GM20000 (cell line): Measurements from ENCODE around the gene ZNF80.
"Not testable (repeated sequence)": the region's sequence is repeated elsewhere in the genome, so short reads cannot be mapped to it uniquely, and the experiment has no call there.

Experiments
- DNase-seq: peaks from one replicate; pipeline ENCODE4 v3.0.0; 2012; ENCODE audit warnings: low spot score
- TF ChIP-seq, protein P1 (sequence below): IDR thresholded peaks from 2 replicates; pipeline ENCODE4 v1.5.1; 2012; ENCODE audit warnings: mild to moderate bottlenecking, control low read depth; ENCODE audit errors: extremely low read depth, missing control alignments

Gene ZNF80

DNA sequence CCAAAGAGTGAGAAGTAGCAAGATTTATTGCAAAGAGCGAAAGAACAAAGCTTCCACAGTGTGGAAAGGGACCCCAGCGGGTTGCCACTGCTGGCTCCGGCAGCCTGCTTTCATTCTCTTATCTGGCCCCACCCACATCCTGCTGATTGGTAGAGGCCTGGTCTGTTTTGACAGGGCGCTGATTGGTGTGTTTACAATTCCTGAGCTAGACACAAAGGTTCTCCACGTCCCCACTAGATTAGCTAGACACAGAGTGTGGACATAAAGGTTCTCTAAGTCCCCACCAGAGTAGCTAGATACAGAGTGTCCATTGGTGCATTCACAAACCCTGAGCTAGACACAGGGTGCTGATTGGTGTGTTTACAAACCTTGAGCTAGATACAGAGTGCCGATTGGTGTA, at the start of gene ZNF80:
TSS of gene ZNF80 (minus strand) at position 101 of the 400 bp plus-strand sequence. CDS start 504 bp downstream, outside the sequence.
- not testable (repeated sequence) for DNase-seq

DNA sequence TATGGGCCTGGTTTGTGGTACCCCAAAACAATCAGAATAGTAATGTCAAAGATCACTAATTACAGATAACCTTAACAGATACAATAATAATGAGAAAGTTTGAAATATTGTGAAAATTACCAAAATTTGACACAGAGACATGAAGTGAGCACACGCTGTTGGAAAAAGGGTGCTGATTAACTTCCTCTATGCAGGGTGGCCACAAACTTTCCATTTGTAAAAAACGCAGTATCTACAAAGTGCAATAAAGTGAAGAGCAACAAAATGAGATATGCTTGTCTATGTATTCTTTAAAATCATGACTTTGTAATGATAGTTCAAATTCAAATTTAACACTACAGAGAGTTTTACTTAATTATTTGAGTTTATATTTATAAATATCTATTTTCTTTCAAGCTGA, 48.9 kb upstream of the ZNF80 start:
- TF ChIP-seq, protein P1, sequence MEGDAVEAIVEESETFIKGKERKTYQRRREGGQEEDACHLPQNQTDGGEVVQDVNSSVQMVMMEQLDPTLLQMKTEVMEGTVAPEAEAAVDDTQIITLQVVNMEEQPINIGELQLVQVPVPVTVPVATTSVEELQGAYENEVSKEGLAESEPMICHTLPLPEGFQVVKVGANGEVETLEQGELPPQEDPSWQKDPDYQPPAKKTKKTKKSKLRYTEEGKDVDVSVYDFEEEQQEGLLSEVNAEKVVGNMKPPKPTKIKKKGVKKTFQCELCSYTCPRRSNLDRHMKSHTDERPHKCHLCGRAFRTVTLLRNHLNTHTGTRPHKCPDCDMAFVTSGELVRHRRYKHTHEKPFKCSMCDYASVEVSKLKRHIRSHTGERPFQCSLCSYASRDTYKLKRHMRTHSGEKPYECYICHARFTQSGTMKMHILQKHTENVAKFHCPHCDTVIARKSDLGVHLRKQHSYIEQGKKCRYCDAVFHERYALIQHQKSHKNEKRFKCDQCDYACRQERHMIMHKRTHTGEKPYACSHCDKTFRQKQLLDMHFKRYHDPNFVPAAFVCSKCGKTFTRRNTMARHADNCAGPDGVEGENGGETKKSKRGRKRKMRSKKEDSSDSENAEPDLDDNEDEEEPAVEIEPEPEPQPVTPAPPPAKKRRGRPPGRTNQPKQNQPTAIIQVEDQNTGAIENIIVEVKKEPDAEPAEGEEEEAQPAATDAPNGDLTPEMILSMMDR = no peak
- DNase-seq = no peak

DNA sequence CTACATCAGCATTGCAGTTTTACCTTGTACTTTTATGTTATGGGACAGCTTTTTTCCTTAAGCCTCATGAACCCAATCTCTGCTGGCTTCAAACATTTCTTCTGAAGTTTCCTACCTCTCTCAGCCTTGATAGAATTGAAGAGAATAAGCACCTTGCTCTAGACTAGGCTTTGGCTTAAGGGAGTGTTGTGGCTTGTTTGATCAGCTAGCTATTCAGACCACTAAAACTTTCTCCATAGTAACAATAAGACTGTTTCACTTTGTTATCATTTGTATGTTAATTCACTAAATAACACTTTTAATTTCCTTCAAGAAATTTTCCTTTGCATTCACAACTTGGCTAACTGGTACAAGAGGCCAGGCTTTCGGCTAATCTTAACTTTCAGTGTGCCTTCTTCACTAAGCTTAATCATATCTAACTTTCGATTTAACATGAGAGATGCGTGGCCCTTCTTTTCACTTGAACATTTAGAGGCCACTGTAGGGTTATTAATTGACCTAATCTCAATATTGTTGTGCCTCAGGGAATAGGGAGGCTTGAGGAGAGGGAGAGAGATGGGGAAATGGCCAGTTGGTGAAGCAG, 48.4 kb upstream of the ZNF80 start:
- TF ChIP-seq, protein P1 = no peak

DNA sequence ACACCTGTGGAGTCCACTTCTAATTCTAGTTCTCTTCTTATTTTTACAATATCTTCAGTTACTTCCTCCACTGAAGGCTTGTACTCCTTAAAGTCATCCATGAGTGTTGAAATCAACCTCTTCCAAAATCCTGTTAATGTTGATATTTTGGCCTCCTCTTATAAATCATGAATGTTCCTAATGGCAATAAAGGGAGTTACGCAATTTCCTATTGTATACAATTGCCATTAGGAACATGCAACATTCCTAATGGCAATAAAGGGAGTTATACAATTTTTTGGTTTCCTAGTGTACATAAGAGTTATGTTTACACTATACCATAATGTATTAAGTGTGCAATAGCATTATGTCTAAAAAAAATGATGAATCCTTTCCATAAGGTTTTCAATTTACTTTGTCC, 47.3 kb upstream of the ZNF80 start:
- TF ChIP-seq, protein P1 = no peak
- DNase-seq = no peak

More for the DNA sequence above, 48.4 kb upstream of the ZNF80 start:
- DNase-seq = no peak

DNA sequence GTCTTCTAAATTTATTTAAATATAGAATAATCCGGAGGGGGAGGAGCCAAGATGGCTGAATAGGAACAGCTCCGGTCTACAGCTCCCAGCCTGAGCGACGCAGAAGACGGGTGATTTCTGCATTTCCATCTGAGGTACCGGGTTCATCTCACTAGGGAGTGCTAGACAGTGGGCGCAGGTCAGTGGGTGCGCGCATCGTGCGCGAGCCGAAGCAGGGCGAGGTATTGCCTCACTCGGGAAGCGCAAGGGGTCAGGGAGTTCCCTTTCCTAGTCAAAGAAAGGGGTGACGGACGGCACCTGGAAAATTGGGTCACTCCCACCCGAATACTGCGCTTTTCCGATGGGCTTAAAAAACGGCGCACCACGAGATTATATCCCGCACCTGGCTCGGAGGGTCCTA, 39.5 kb upstream of the ZNF80 start:
- not testable (repeated sequence) for DNase-seq

DNA sequence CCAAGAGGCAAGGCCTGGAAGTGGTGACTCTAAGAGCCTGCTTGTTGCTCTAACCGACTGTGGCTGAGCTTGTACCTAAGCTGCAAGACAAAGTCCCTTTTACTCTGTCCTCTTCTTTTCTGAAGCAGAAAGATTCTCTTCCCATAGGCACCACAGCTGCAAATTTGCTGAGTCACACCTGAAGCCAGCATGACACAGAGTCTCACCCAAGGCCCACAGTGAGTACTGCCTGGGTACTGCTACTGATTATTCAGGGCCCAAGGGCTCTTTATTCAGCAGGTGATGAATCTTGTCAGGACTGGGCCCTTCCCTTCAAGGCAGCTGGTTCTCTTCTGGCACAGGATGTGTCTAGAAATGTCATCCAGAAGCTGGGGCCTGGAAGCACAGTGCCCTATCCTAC, 37.6 kb upstream of the ZNF80 start:
- DNase-seq = no peak
- TF ChIP-seq, protein P1 = no peak

DNA sequence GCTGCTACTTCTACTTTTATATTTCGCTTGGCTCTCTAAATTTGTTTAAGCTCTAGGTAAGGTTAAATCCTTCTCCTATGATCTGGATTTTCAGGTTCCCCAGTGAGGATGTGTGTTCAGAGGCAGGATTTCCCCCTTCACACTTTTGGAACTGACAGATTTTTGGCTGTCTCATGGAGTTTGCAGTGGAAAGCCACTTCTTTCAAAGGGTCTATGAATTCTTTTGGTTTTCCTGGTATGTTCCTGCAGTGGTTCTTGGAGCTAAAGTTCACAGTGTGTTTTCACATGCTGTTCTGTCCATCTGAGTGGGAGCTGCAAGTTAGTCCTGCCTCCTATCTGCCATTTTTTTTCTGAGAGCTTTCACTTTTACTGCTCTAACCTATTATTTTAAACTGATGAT, 34.9 kb upstream of the ZNF80 start:
- TF ChIP-seq, protein P1 = no peak
- no peak for DNase-seq

DNA sequence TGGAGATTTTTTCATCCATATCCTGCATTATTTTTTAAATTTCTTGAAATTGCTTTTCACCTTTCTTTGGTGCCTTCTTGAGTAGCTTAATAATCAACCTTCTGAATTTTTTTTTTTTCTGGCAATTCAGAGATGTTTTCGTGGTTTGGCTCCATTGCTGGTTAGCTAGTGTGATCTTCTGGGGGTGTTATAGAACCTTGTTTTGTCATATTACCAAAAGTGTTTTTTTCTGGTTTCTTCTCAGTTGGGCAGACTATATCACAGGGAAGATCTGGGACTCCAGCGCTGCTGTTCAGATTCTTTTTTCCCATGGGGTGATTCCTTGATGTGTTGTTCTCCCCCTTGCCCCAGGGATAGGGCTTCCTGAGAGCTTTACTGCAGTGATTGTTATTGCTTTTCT, 32.6 kb upstream of the ZNF80 start:
- no peak for DNase-seq
- TF ChIP-seq, protein P1 = no peak
